Renal cortex interstitium (tissue), 11 donors: ENCODE measurements around the gene HMCN2. TPM values are rescaled to one million over a fixed set of nuclear protein-coding genes. Genes with fewer than 3 reads are reported as not detected.

Source experiments
- DNase-seq, 11 donors: peaks; one replicate each; pipeline ENCODE4 v3.0.0-alpha.2; 2013; ENCODE audit warnings: low read depth in 9 of 11, low spot score in 4 of 11; ENCODE audit errors: extremely low read depth in 1 of 11
- polyA plus RNA-seq, 3 donors: library from polyadenylated mRNA; unstranded; fragments of 120-200 nt; gene quantifications; one replicate each; pipeline ENCODE4 v1.2.1, GENCODE V29; 2013; ENCODE audit not compliant: insufficient read length in 3 of 3

Gene HMCN2
- polyA plus RNA-seq, 3 donors = 0.76 to 1.6 (median 1.3) TPM

GRCh38 chr9:130319300-130319699 lies 53.7 kb downstream of the HMCN2 start:
- DNase-seq = no peak

GRCh38 chr9:130319944-130320712 lies 54.6 kb downstream of the HMCN2 start:
- DNase-seq = no peak

GRCh38 chr9:130320723-130321481 lies 55.3 kb downstream of the HMCN2 start:
- no peak for DNase-seq

- DNase-seq = no peak
These were observed 56.0 kb downstream of the HMCN2 start for GRCh38 chr9:130321539-130321938.

- no peak for DNase-seq
These were observed 57.6 kb downstream of the HMCN2 start for GRCh38 chr9:130323051-130323745.

GRCh38 chr9:130325921-130326320 lies 60.4 kb downstream of the HMCN2 start:
- no peak for DNase-seq

GRCh38 chr9:130327070-130327780 lies 61.7 kb downstream of the HMCN2 start:
- no peak for DNase-seq

GRCh38 chr9:130327781-130328348 lies 62.3 kb downstream of the HMCN2 start:
- no peak for DNase-seq

GRCh38 chr9:130328349-130328801 lies 62.8 kb downstream of the HMCN2 start:
- DNase-seq = no peak

GRCh38 chr9:130329061-130329460 lies 63.5 kb downstream of the HMCN2 start:
- DNase-seq = no peak

- DNase-seq = no peak
These were observed 64.8 kb downstream of the HMCN2 start for GRCh38 chr9:130330202-130330862.

- no peak for DNase-seq
These were observed 65.5 kb downstream of the HMCN2 start for GRCh38 chr9:130331061-130331460.

- no peak for DNase-seq
These were observed 66.0 kb downstream of the HMCN2 start for GRCh38 chr9:130331573-130331972.

GRCh38 chr9:130332384-130332926 lies 66.9 kb downstream of the HMCN2 start:
- DNase-seq = no peak

GRCh38 chr9:130333041-130333711 lies 67.6 kb downstream of the HMCN2 start:
- no peak for DNase-seq

- no peak for DNase-seq
These were observed 68.1 kb downstream of the HMCN2 start for GRCh38 chr9:130333712-130334062.

GRCh38 chr9:130334915-130335314 lies 69.4 kb downstream of the HMCN2 start:
- no peak for DNase-seq
